Measurements from ENCODE around the gene PARD3B.

DNA sequence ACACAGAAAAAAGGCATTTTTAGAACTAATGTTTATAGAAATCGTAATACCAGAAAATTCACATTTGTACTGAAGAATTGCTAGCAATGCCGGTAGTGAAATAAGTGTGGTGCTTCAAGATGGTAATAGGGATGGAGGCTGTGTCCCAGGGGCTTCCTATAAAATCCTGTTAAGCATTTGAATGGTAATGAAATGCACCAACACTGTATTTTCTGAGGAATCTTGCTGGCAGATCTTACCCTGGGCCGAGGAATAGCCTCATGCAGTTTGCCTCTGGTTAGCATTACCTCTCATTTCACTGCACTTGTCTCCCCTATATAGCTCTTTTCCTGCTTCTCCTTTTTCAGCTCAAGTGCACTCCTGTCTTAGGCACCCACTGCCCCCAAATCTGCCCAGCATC, 635.5 kb downstream of the PARD3B start:
- TF ChIP-seq CTCF (IDR thresholded peaks at IDR 0.05; ENCODE audit: low read depth, low read length, poor library complexity, severe bottlenecking) (no peak), EZH2phosphoT487 (IDR thresholded peaks at IDR 0.05; ENCODE audit: borderline replicate concordance, low read length) (no peak)
